Erythroblast (primary cell): ENCODE results near the gene CAPN15.

ENCODE experiments used
- GATA1 ChIP-seq: IDR thresholded peaks from 2 replicates; pipeline ENCODE4 v1.6.1; 2011; ENCODE audit warnings: low read depth, mild to moderate bottlenecking, control low read depth, low read length, moderate library complexity
- POLR2A ChIP-seq: IDR thresholded peaks from 2 replicates; pipeline ENCODE4 v1.6.1; 2011; ENCODE audit warnings: mild to moderate bottlenecking, low read length

DNA sequence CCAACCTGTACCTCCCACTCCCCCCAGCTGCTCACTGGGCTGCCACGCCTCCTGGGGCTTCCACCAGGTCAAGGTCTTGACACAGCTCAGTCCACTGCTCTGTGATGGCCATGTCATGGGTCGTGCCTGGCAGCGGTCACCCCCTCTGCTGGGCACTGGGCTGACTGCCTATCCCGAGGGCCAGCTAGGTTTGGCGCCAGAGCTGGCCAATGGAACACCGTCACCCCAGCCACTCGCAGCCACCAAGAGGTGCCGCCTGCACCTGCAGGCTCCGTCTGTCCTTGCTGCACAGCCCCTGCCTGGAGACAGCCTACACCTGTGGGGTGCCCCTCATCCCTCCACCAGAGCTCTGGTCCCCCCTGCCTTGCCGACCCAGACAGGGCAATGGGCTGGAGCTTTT, 57.8 kb downstream of the CAPN15 start:
- peak; percentile 49 for TF ChIP-seq POLR2A
- no peak for TF ChIP-seq GATA1
